CD4-positive, alpha-beta T cell treated with Interleukin-4 for 1 hour (primary cell): ENCODE results near the gene PRSS21.

ENCODE experiments used
- DNase-seq, 2 donors: peaks; one replicate each; pipeline ENCODE4 v3.0.0-alpha.2; 2020 to 2022

Gene PRSS21

GRCh38 chr16:2808181-2808580 is 8.9 kb upstream of the PRSS21 start:
- DNase-seq = no peak

- DNase-seq = no peak
Observed at GRCh38 chr16:2809149-2809760, 7.8 kb upstream of the PRSS21 start.

DNA sequence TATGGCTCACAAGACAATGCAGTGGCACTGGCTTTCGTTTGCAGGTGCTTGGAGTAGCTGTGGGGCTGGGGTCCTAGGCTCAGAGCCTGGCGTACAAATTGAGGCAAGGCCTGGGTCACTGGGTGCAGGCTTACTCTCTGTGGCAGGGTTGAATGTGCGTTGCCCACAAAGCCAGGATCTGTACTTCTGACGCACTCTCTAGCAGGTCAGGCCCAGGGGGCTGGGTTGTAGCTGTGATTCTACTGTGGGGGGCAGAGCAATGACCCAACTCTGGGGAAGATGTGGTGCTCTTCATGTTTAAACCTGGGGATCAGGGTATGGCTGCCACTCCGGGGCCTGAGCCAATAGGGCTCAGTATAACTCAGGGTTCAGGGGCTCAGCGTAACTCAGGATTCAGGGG is 6.4 kb upstream of the PRSS21 start:
- DNase-seq = no peak

DNA sequence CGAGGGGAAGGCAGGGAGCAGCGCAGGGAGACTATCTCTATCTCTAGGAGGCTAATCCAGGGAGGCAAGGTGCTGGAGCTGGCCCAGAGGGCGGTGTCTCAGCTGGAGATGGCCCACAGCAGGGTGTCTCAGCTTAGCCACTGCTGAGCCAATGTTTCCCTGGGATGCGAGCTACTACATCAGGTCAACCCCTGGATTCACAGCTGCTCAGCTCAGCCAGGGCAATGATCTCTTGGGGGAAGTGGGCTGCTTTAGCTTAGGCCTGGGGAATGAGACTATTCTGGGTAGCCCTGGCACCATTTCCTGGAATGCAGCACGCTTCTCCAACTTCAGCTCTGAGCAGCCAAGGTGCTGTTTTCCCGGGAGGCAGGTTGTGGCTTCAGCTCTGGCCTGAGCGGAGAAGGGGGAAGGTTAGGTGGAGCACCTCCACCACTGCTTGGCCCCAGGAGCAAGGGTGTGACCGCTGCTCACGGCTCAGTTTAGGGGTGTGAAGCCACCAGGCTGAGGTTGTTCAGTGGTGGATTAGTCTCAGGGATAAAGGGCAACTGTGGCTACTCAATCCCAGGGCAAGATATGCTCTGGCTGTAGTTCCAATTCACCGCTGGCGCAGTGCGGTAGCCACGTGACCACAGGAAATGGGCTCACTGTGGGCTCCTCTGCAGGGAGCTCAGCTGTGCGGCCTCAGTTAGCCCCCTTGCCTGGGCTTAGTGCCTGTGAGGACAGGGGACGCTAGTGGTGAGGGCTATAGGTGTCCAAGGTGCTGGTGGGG is 5.2 kb upstream of the PRSS21 start:
- no peak for DNase-seq

DNA sequence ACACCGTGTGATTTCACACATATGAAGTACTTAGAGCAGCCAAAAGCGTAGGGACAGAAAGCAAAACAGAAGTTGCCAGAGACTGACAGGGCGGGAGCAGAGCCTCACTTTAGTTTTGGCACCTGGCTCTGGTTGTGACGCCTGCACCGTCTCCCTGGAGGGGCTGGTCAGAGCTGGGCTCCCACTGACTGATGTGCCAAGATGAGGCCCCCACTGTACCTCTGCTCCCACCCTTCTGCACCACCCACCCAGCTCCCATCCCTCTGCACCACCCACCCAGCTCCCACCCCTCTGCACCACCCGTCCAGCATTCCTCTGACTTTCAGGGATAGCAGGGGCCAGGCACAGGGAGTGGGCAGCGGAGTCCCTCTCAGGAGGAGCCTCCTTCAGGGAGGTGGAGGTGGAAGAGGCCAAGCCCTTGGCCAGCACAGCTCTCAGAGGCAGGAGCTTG is 3.2 kb upstream of the PRSS21 start:
- DNase-seq = no peak

GRCh38 chr16:2814551-2815298 is 2.3 kb upstream of the PRSS21 start:
- no peak for DNase-seq

GRCh38 chr16:2815299-2815771 is 1.7 kb upstream of the PRSS21 start:
- DNase-seq = no peak

DNA sequence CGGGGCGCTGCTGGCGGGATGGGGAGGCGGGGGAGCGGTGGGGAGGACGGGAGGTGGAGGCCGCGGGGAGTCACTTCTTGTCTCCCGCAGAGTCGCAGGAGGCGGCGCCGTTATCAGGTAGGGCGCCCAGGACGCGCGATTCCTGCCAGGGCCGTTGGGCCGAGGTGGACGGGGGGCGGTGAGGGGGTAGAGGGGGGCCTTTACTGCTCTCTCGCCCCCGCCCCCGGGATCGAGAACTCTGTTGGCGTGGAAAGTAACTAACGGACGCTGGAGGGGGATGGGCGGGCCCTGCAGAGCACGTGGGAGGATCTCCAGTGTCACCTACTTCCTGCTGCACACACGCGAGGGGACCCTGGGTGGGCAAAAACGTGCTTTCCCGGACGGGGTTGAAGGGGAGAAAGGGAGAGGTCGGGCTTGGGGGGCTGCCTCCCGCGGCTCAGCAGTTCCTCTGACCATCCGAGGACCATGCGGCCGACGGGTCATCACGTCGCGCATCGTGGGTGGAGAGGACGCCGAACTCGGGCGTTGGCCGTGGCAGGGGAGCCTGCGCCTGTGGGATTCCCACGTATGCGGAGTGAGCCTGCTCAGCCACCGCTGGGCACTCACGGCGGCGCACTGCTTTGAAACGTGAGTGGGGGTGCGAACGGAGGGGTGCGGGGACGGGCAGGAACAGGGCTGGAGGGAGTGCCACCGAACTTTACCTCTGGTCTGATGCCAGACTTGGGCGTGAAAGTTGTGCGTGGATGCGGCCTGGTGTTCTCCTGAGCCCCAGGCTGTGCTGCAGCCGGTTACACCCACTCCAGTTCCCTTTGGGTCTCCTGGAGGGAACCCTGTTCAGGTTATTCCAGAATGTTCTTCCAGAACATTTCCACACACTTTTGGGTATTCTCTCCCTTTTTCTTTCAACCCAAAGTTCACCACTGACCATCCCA is 569 bp downstream of the PRSS21 start:
- no peak for DNase-seq

- DNase-seq = no peak
Observed at GRCh38 chr16:2818272-2818876, 1.3 kb downstream of the PRSS21 start.

- no peak for DNase-seq
Observed at GRCh38 chr16:2819179-2819938, 2.3 kb downstream of the PRSS21 start.

- no peak for DNase-seq
Observed at GRCh38 chr16:2819939-2820835, 3.1 kb downstream of the PRSS21 start.

DNA sequence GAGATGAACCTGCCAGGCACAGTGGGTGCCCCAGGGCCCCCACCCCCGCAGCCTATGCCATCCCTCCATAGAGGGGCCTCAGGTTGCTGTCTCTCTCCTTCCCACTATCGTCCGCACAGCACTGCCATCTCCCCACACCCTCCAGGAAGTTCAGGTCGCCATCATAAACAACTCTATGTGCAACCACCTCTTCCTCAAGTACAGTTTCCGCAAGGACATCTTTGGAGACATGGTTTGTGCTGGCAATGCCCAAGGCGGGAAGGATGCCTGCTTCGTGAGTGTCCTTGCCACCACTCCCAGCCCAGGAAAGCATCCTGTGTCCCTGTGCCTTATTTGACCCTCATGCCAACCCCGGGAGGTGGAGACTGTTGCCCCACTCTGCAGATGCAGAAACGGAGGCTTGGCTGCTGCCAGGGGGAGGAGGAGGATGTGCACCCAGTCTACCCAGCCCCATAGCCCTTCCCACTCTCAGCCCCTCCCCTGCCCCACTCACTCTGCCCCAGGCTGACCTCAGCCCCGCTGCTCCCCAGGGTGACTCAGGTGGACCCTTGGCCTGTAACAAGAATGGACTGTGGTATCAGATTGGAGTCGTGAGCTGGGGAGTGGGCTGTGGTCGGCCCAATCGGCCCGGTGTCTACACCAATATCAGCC is 3.9 kb downstream of the PRSS21 start:
- no peak for DNase-seq

DNA sequence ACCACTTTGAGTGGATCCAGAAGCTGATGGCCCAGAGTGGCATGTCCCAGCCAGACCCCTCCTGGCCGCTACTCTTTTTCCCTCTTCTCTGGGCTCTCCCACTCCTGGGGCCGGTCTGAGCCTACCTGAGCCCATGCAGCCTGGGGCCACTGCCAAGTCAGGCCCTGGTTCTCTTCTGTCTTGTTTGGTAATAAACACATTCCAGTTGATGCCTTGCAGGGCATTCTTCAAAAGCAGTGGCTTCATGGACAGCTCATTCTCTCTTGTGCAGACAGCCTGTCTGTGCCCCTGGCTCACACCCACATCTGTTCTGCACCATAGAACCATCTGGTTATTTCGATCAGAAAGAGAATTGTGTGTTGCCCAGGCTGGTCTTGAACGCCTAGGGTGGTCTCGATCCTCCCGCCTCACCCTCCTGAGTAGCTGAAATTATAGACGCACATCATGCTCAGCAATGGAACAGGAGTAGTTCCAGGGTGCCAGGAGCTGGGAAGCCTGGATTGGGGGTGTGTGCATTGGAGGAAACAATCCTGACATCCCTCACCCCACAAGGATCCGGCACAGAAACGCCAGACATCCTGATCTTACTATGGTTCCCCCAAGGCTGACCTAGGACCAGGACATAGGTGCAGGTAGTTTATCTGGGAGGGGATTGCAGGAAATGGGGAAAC is 4.6 kb downstream of the PRSS21 start:
- DNase-seq = no peak

GRCh38 chr16:2822158-2822495 is 5.1 kb downstream of the PRSS21 start:
- DNase-seq = no peak

DNA sequence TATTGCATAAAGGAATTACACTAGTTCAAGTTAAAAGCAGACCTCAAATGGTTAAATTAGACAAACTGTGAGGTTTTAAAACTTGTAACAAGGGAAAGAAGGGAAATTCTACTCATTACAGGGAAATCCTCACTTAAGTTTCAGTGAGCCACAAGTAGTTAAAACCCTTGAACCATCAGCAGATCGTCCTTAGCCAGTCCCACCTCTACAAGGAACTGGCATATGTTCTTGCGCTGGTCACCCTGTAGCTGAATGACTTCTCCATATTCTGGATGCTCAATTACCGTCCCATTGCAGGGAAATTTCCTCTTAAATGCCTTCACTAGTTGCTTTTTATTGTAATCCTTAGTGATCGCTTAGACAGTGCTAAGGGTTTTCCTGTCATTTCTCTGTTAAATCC is 5.5 kb downstream of the PRSS21 start:
- no peak for DNase-seq

DNA sequence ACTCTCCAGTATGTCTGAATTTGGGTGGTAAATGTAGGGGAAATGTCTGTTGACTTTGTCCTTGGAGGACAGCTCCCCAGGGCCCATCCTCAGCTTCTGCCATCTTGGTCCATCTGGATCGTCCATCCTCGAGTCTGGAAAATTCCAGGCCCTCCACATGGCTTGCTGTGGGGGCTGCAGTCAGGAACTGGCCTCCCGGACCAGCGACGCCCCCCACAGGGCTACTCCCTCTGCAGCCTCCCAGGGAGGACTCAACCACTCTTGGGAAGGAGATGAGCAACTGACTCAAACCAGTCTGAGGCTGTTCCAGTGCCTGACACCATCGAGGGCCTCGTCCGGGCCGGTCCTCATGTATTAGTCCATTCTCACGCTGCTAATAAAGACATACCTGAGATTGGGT is 7.6 kb downstream of the PRSS21 start:
- DNase-seq = no peak

DNA sequence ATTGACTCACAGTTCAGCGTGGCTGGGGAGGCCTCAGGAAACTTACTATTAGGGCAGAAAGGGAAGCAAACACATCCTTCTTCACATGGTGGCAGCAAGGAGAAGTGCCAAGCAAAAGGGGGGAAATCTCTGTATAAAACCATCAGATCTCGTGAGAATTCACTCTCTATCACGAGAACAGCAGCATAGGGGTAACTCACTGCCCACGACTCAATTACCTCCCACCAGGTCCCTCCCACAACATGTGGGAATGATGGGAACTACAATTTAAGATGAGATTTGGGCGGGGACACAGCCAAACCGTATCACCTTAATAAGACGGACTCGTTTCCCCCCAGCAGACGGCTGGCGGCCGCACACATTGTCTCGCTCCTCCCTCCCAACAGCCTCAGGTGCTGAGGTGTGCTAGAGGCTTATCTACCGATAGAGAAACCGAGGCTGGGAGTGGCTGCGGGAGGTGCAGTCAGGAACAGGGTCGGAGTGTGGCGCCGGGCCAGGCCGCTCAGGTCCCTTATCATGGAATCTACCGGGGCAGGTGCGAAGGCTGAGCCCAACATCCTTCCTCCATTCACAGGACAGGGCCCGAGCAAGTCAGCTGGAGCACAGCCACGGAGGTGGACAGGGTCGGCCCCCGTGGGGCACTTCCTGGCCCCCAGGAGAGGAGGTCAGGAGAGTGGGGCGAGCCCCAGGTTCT is 8.2 kb downstream of the PRSS21 start:
- no peak for DNase-seq

DNA sequence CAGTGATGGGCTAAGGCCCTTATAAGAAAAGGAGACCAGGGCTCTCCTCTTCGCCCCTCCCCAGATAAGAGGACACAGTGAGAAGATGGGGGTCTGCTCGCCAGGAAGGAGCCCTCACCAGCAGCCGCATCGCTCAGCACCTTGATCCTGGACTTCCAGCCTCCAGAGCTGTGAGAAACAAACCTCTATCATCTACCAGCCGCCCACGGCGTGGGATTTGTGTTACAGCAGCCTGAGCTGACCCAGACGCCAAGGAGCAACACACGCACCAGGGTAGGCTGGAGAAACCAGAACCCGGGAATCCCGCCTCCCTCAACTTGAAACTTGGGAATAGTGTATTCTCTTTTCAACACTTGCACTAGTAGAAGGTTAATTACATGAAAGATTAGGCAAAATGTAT is 8.9 kb downstream of the PRSS21 start:
- no peak for DNase-seq
